SK-N-SH treated with all-trans-retinoic acid at 6 μM for 48 hours (cell line): ENCODE data around the gene ACLY.
A peak's percentile ranks its signal among the peaks of the same experiment; 100 is the strongest.

Source experiments
- ATAC-seq: fragments of 200-7000 bp; cut with Tn5 transposase; 3 replicates; pipeline ENCODE4 v1.9.1; 2020; ENCODE audit warnings: mild to moderate bottlenecking, moderate library complexity
- ARNTL ChIP-seq: fragments of 450-650 bp; formaldehyde crosslinking; IDR thresholded peaks from 2 replicates; pipeline ENCODE4 v1.5.0; 2020; ENCODE audit warnings: low read depth, mild to moderate bottlenecking, moderate library complexity, borderline replicate concordance
- CSDC2 ChIP-seq: fragments of 250-450 bp; sonication (Bioruptor Pico); IDR thresholded peaks from 2 replicates; pipeline ENCODE4 v1.5.0; 2020; ENCODE audit warnings: mild to moderate bottlenecking, moderate library complexity
- ESRRG ChIP-seq: fragments of 250-450 bp; sonication (Bioruptor Pico); IDR thresholded peaks from 2 replicates; pipeline ENCODE4 v1.6.1; 2021; ENCODE audit warnings: mild to moderate bottlenecking
- GLIS3 ChIP-seq: fragments of 250-450 bp; sonication (Bioruptor Pico); IDR thresholded peaks from 2 replicates; pipeline ENCODE4 v1.5.0; 2020; ENCODE audit warnings: mild to moderate bottlenecking, moderate library complexity
- ISL1 ChIP-seq: fragments of 250-450 bp; sonication (Bioruptor Pico); IDR thresholded peaks from 2 replicates; pipeline ENCODE4 v2.1.2; 2022; ENCODE audit warnings: mild to moderate bottlenecking, moderate library complexity
- OSR1 ChIP-seq: fragments of 250-450 bp; sonication (Bioruptor Pico); IDR thresholded peaks from 2 replicates; pipeline ENCODE4 v1.8.0; 2022; ENCODE audit warnings: moderate library complexity, mild to moderate bottlenecking, inconsistent platforms
- PPARA ChIP-seq: fragments of 250-450 bp; sonication (Bioruptor Pico); IDR thresholded peaks from 2 replicates; pipeline ENCODE4 v1.5.0; 2020; ENCODE audit warnings: mild to moderate bottlenecking, borderline replicate concordance
- RARB ChIP-seq: fragments of 250-450 bp; sonication (Bioruptor Pico); IDR thresholded peaks from 2 replicates; pipeline ENCODE4 v1.8.0; 2021; ENCODE audit warnings: mild to moderate bottlenecking, moderate library complexity
- SNAI2 ChIP-seq: fragments of 250-450 bp; sonication (Bioruptor Pico); IDR thresholded peaks from 2 replicates; pipeline ENCODE4 v1.5.0; 2020; ENCODE audit warnings: mild to moderate bottlenecking, moderate library complexity
- TCF4 ChIP-seq: fragments of 250-450 bp; sonication (Bioruptor Pico); IDR thresholded peaks from 2 replicates; pipeline ENCODE4 v1.8.0; 2021; ENCODE audit warnings: mild to moderate bottlenecking, moderate library complexity, borderline replicate concordance
- ZC3H10 ChIP-seq: fragments of 250-450 bp; sonication (Bioruptor Pico); IDR thresholded peaks from 2 replicates; pipeline ENCODE4 v1.5.1; 2021; ENCODE audit warnings: mild to moderate bottlenecking, moderate library complexity
- ZFP3 ChIP-seq: fragments of 250-450 bp; sonication (Bioruptor Pico); IDR thresholded peaks from 2 replicates; pipeline ENCODE4 v1.5.0; 2020; ENCODE audit warnings: mild to moderate bottlenecking, moderate library complexity
- ZFP30 ChIP-seq: fragments of 450-650 bp; formaldehyde crosslinking; IDR thresholded peaks from 2 replicates; pipeline ENCODE4 v1.5.0; 2022; ENCODE audit warnings: mild to moderate bottlenecking, moderate library complexity
- ZNF70 ChIP-seq: fragments of 450-650 bp; formaldehyde crosslinking; IDR thresholded peaks from 2 replicates; pipeline ENCODE4 v1.5.0; 2020; ENCODE audit warnings: mild to moderate bottlenecking, moderate library complexity
- TF ChIP-seq, protein P1 (sequence below): fragments of 250-450 bp; sonication (Bioruptor Pico); IDR thresholded peaks from 2 replicates; pipeline ENCODE4 v1.8.0; 2021; ENCODE audit warnings: low read depth, mild to moderate bottlenecking, moderate library complexity, borderline replicate concordance
- TF ChIP-seq, protein P2 (sequence below): fragments of 250-450 bp; sonication (Bioruptor Pico); IDR thresholded peaks from 2 replicates; pipeline ENCODE4 v1.5.1; 2021; ENCODE audit warnings: mild to moderate bottlenecking, moderate library complexity
- TF ChIP-seq, protein P3 (sequence below): fragments of 250-450 bp; sonication (Bioruptor Pico); IDR thresholded peaks from 2 replicates; pipeline ENCODE4 v1.8.0; 2020; ENCODE audit warnings: mild to moderate bottlenecking, moderate library complexity, borderline replicate concordance
- TF ChIP-seq, protein P4 (sequence below): fragments of 250-450 bp; sonication (Bioruptor Pico); IDR thresholded peaks from 2 replicates; pipeline ENCODE4 v1.5.0; 2020; ENCODE audit warnings: mild to moderate bottlenecking, moderate library complexity
- TF ChIP-seq, protein P5 (sequence below): fragments of 250-450 bp; sonication (Bioruptor Pico); IDR thresholded peaks from 2 replicates; pipeline ENCODE4 v1.5.1; 2020; ENCODE audit warnings: low read depth, mild to moderate bottlenecking, moderate library complexity

Gene ACLY

DNA sequence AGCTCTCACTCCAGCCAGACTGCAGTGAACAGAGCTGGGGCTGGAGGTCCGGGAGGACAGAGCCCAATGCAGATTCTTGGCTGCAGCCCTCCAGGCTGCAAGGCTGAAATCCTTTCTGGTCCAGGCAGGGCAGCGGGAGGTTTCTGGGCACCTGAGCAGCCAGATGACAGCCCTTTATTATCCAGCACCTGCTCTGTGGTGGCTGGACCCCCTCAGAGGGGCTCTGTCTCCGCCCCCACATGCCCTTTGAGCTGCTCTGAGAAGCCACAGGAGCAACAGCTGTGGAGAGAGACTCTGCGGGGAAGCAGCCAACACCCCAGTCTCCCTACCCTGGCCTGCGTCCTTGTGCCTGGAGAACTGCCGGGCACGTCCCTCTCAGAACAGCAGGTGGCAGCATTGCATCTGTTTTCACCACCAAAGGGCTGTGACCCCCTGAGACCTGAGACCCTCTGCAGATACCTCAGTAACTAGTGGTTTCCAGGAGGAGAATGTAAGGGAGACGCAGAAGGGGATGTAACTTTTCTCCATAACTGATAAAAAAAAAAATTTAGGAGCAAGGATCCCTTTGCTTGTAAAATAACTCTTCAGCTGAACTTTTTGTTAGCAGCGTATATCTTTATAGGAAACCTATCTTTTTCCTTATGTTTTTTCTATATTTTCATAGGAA is 44.1 kb upstream of the ACLY start:
- peak; percentile 52 for ATAC-seq
- TF ChIP-seq, protein P1, sequence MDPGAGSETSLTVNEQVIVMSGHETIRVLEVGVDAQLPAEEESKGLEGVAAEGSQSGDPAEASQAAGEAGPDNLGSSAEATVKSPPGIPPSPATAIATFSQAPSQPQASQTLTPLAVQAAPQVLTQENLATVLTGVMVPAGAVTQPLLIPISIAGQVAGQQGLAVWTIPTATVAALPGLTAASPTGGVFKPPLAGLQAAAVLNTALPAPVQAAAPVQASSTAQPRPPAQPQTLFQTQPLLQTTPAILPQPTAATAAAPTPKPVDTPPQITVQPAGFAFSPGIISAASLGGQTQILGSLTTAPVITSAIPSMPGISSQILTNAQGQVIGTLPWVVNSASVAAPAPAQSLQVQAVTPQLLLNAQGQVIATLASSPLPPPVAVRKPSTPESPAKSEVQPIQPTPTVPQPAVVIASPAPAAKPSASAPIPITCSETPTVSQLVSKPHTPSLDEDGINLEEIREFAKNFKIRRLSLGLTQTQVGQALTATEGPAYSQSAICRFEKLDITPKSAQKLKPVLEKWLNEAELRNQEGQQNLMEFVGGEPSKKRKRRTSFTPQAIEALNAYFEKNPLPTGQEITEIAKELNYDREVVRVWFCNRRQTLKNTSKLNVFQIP (CRISPR knock-in tag): no peak
- TF ChIP-seq ZC3H10 (no peak), ARNTL (CRISPR knock-in tag) (no peak), ZFP30 (CRISPR knock-in tag) (no peak), OSR1 (CRISPR knock-in tag) (no peak), TCF4 (no peak), ZNF70 (CRISPR knock-in tag) (no peak), RARB (CRISPR knock-in tag) (no peak), GLIS3 (CRISPR knock-in tag) (no peak), ISL1 (CRISPR knock-in tag) (no peak), ESRRG (no peak)
- TF ChIP-seq, protein P2, sequence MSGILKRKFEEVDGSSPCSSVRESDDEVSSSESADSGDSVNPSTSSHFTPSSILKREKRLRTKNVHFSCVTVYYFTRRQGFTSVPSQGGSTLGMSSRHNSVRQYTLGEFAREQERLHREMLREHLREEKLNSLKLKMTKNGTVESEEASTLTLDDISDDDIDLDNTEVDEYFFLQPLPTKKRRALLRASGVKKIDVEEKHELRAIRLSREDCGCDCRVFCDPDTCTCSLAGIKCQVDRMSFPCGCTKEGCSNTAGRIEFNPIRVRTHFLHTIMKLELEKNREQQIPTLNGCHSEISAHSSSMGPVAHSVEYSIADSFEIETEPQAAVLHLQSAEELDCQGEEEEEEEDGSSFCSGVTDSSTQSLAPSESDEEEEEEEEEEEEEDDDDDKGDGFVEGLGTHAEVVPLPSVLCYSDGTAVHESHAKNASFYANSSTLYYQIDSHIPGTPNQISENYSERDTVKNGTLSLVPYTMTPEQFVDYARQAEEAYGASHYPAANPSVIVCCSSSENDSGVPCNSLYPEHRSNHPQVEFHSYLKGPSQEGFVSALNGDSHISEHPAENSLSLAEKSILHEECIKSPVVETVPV (CRISPR knock-in tag): no peak
- TF ChIP-seq, protein P3, sequence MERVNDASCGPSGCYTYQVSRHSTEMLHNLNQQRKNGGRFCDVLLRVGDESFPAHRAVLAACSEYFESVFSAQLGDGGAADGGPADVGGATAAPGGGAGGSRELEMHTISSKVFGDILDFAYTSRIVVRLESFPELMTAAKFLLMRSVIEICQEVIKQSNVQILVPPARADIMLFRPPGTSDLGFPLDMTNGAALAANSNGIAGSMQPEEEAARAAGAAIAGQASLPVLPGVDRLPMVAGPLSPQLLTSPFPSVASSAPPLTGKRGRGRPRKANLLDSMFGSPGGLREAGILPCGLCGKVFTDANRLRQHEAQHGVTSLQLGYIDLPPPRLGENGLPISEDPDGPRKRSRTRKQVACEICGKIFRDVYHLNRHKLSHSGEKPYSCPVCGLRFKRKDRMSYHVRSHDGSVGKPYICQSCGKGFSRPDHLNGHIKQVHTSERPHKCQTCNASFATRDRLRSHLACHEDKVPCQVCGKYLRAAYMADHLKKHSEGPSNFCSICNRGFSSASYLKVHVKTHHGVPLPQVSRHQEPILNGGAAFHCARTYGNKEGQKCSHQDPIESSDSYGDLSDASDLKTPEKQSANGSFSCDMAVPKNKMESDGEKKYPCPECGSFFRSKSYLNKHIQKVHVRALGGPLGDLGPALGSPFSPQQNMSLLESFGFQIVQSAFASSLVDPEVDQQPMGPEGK (CRISPR knock-in tag): no peak

DNA sequence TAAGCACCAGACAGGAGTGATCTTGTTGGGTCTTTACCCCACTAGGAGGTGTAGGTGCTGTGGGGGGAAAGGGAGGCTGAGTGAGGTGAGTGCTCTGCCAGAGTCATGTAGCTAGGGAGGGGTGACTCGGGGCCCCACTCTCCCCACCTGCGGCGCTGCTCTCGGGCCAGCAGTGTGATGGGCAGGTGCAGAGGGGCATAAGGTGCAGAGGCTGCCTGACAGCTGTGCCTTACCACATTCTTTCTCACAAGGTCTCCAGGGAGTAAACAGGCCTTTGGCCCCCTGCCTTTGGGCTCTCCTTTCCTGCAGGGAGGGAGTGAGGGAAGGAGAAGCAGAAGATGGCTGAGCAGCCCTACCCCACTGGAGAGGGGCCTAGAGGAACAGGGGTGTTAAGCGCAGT is 43.4 kb upstream of the ACLY start:
- TF ChIP-seq SNAI2 (CRISPR knock-in tag) (no peak), ZFP3 (CRISPR knock-in tag) (no peak), ARNTL (CRISPR knock-in tag) (no peak), PPARA (no peak)
- TF ChIP-seq, protein P4, sequence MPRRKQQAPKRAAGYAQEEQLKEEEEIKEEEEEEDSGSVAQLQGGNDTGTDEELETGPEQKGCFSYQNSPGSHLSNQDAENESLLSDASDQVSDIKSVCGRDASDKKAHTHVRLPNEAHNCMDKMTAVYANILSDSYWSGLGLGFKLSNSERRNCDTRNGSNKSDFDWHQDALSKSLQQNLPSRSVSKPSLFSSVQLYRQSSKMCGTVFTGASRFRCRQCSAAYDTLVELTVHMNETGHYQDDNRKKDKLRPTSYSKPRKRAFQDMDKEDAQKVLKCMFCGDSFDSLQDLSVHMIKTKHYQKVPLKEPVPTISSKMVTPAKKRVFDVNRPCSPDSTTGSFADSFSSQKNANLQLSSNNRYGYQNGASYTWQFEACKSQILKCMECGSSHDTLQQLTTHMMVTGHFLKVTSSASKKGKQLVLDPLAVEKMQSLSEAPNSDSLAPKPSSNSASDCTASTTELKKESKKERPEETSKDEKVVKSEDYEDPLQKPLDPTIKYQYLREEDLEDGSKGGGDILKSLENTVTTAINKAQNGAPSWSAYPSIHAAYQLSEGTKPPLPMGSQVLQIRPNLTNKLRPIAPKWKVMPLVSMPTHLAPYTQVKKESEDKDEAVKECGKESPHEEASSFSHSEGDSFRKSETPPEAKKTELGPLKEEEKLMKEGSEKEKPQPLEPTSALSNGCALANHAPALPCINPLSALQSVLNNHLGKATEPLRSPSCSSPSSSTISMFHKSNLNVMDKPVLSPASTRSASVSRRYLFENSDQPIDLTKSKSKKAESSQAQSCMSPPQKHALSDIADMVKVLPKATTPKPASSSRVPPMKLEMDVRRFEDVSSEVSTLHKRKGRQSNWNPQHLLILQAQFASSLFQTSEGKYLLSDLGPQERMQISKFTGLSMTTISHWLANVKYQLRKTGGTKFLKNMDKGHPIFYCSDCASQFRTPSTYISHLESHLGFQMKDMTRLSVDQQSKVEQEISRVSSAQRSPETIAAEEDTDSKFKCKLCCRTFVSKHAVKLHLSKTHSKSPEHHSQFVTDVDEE: no peak
- TF ChIP-seq, protein P1 (CRISPR knock-in tag): no peak
- TF ChIP-seq, all 23 proteins: peak for 0
- no peak for ATAC-seq

DNA sequence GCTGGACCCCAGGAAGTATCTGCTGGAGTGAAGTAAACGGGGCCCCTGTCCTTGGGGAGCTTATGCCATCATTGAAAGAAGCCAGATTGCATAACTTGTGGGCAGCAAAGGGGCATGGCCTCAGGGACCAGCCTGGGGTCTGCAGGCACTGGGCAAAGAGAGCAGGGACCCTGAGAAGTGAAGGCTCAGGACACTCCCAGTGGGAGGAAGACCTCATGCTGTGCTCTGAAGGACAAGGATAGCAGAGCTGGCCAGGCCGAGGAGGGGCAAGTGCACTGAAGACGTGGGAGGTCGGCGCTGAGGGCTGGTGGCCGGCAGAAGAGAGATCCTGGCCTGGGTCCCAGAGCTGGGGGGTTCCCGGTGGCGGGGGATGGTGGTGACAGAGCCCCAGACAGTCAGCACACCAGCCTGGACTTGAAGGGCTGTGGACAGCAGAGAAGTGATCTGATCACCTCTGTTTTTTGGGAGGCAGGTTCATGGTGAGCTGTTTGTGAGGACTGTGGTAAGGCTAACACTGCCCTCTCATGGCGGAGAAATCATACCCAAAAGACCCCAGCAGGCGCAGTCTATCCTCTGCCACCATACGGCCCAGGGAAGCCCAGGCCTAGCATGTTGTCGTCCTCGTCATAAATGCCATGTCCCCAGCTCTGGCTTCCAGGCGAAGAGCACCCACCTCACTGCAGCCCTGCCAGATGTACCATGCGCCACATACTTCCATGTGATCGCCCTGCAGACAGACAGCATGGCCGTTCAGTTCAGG is 40.8 kb upstream of the ACLY start:
- peak; percentile 80 for ATAC-seq
- TF ChIP-seq ZFP30 (CRISPR knock-in tag) (no peak), ARNTL (CRISPR knock-in tag) (no peak), GLIS3 (CRISPR knock-in tag) (no peak), CSDC2 (CRISPR knock-in tag) (no peak), RARB (CRISPR knock-in tag) (no peak), ZC3H10 (no peak), OSR1 (CRISPR knock-in tag) (no peak), SNAI2 (CRISPR knock-in tag) (no peak), ZNF70 (CRISPR knock-in tag) (no peak), ZFP3 (CRISPR knock-in tag) (no peak)
- TF ChIP-seq, protein P1 (CRISPR knock-in tag): no peak
- TF ChIP-seq, protein P2 (CRISPR knock-in tag): no peak
- TF ChIP-seq, protein P5, sequence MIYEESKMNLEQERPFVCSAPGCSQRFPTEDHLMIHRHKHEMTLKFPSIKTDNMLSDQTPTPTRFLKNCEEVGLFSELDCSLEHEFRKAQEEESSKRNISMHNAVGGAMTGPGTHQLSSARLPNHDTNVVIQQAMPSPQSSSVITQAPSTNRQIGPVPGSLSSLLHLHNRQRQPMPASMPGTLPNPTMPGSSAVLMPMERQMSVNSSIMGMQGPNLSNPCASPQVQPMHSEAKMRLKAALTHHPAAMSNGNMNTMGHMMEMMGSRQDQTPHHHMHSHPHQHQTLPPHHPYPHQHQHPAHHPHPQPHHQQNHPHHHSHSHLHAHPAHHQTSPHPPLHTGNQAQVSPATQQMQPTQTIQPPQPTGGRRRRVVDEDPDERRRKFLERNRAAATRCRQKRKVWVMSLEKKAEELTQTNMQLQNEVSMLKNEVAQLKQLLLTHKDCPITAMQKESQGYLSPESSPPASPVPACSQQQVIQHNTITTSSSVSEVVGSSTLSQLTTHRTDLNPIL: no peak
